SK-N-SH (cell line): ENCODE measurements around the gene METTL17. TPM values are rescaled to one million over a fixed set of nuclear protein-coding genes. Genes with fewer than 3 reads are reported as not detected.

Experiments
- CTCF ChIA-PET: fragments of 300-600, 350-600 bp; formaldehyde crosslinking; extraction: SDS; loops from one replicate; lab custom pipeline; 2021; lab: Yijun Ruan, JAX
- POLR2A ChIA-PET: fragments of 350-600 bp; sonication (Branson Sonifier 250); formaldehyde crosslinking; extraction: SDS; loops from one replicate; lab custom pipeline; 2020; ENCODE audit warnings: antibody characterized with exemption, inconsistent platforms; lab: Yijun Ruan, JAX
- DNase-seq: peaks from one replicate; pipeline ENCODE4 v3.0.0; 2012
- H2AFZ ChIP-seq: fragments of 200-600 bp; sonication (generic); 2 replicates; pipeline ENCODE4 v1.8.1; 2016; ENCODE audit warnings: antibody characterized with exemption, mild to moderate bottlenecking, low read depth
- H3F3A ChIP-seq: fragments of 200-600 bp; sonication (generic); replicated peaks from 2 replicates; pipeline ENCODE3; 2016; ENCODE audit warnings: antibody characterized with exemption, mild to moderate bottlenecking; ENCODE audit not compliant: insufficient read depth
- H3K27ac ChIP-seq, 2 experiments: fragments of 200-500 bp in 1 of 2; fragments of 200-600 bp in 1 of 2; sonication (Bioruptor generic) in 1 of 2; sonication (generic), shearing (Covaris generic) in 1 of 2; 2 replicates each; pipeline versions ENCODE4 v1.5.1 to v1.6.1; 2014 to 2016; ENCODE audit warnings: low read depth in 2 of 2, inconsistent platforms in 1 of 2, low read length in 1 of 2, mild to moderate bottlenecking in 1 of 2, mixed read lengths in 1 of 2
- H3K27me3 ChIP-seq: fragments of 200-600 bp; sonication (generic), shearing (Covaris generic); 2 replicates; pipeline ENCODE4 v1.6.1; 2016; ENCODE audit warnings: mixed run types; ENCODE audit not compliant: insufficient read depth
- H3K36me3 ChIP-seq, 2 experiments: fragments of 200-500 bp in 1 of 2; fragments of 200-600 bp in 1 of 2; sonication (Bioruptor generic) in 1 of 2; sonication (generic) in 1 of 2; replicated peaks in 1 of 2; 2 replicates each; pipeline versions ENCODE3 to v1.5.1; 2014 to 2016; ENCODE audit warnings: low read length in 1 of 2, mild to moderate bottlenecking in 1 of 2; ENCODE audit not compliant: insufficient read depth in 2 of 2, control insufficient read depth in 1 of 2
- H3K4me1 ChIP-seq, 2 experiments: fragments of 200-500 bp in 1 of 2; fragments of 200-600 bp in 1 of 2; sonication (Bioruptor generic) in 1 of 2; sonication (generic), shearing (Covaris generic) in 1 of 2; 2 replicates each; pipeline versions ENCODE4 v1.5.1 to v1.6.1; 2014 to 2016; ENCODE audit warnings: low read depth in 1 of 2, low read length in 1 of 2, mixed run types in 1 of 2; ENCODE audit not compliant: insufficient read depth in 2 of 2, control insufficient read depth in 1 of 2
- H3K4me2 ChIP-seq: fragments of 200-600 bp; sonication (generic), shearing (Covaris generic); 2 replicates; pipeline ENCODE4 v1.6.1; 2017; ENCODE audit warnings: mixed run types
- H3K4me3 ChIP-seq, 2 experiments: fragments of 200-500 bp in 1 of 2; fragments of 200-600 bp in 1 of 2; sonication (Bioruptor generic) in 1 of 2; sonication (generic), shearing (Covaris generic) in 1 of 2; 2 replicates each; pipeline versions ENCODE4 v1.5.1 to v1.8.1; 2014 to 2016; ENCODE audit warnings: low read depth in 2 of 2, inconsistent platforms in 1 of 2, low read length in 1 of 2, mild to moderate bottlenecking in 1 of 2, mixed read lengths in 1 of 2, moderate library complexity in 1 of 2
- H3K79me2 ChIP-seq: fragments of 200-600 bp; sonication (generic); 2 replicates; pipeline ENCODE4 v1.8.1; 2017; ENCODE audit warnings: mild to moderate bottlenecking; ENCODE audit not compliant: insufficient read depth
- H3K9ac ChIP-seq: fragments of 200-600 bp; sonication (generic); 2 replicates; pipeline ENCODE4 v1.6.1; 2017; ENCODE audit warnings: mixed run types
- H3K9me2 ChIP-seq: fragments of 200-600 bp; sonication (generic); 2 replicates; pipeline ENCODE4 v1.6.1; 2017; ENCODE audit warnings: mixed run types
- H3K9me3 ChIP-seq: fragments of 200-600 bp; sonication (generic); 2 replicates; pipeline ENCODE4 v1.6.1; 2017; ENCODE audit warnings: mixed run types, mild to moderate bottlenecking, moderate library complexity
- H4K20me1 ChIP-seq: fragments of 200-600 bp; sonication (generic); 2 replicates; pipeline ENCODE4 v1.6.1; 2017; ENCODE audit warnings: mild to moderate bottlenecking, mixed run types; ENCODE audit not compliant: insufficient read depth
- CHD2 ChIP-seq: fragments of 150-350 bp; IDR thresholded peaks from 2 replicates; pipeline ENCODE4 v1.6.1; 2018; ENCODE audit warnings: low read length; ENCODE audit not compliant: partially characterized antibody
- ELF1 ChIP-seq: IDR thresholded peaks from 2 replicates; pipeline ENCODE4 v1.4.0; 2012
- EP300 ChIP-seq, 2 experiments: IDR thresholded peaks; 2 replicates each; pipeline versions ENCODE4 v1.4.0 to v1.6.1; 2012; ENCODE audit warnings: borderline replicate concordance in 1 of 2, low read depth in 1 of 2, low read length in 1 of 2
- FOSL2 ChIP-seq: IDR thresholded peaks from 2 replicates; pipeline ENCODE4 v1.4.0; 2012; ENCODE audit warnings: low read depth, mild to moderate bottlenecking, moderate library complexity, borderline replicate concordance
- FOXJ3 ChIP-seq: sonication (generic); formaldehyde crosslinking; IDR thresholded peaks from 2 replicates; pipeline ENCODE4 v1.5.1; 2020; ENCODE audit warnings: mild to moderate bottlenecking, missing genetic modification reagents
- FOXM1 ChIP-seq: IDR thresholded peaks from 2 replicates; pipeline ENCODE4 v1.4.0; 2012; ENCODE audit warnings: low read depth, mild to moderate bottlenecking
- GABPA ChIP-seq: IDR thresholded peaks from 2 replicates; pipeline ENCODE4 v1.4.0; 2012; ENCODE audit warnings: low read depth, mild to moderate bottlenecking
- MEF2A ChIP-seq: IDR thresholded peaks from 2 replicates; pipeline ENCODE4 v1.4.0; 2012; ENCODE audit warnings: low read depth, borderline replicate concordance
- MXI1 ChIP-seq: IDR thresholded peaks from 2 replicates; pipeline ENCODE4 v1.6.1; 2012; ENCODE audit warnings: mild to moderate bottlenecking, low read depth, low read length, improper control_type of control experiment
- NFIC ChIP-seq: IDR thresholded peaks from 2 replicates; pipeline ENCODE4 v1.4.0; 2012; ENCODE audit warnings: borderline replicate concordance
- POLR2AphosphoS5 ChIP-seq: IDR thresholded peaks from 2 replicates; pipeline ENCODE4 v1.6.1; 2012; ENCODE audit warnings: low read depth, low read length
- RCOR1 ChIP-seq: fragments of 150-350 bp; IDR thresholded peaks from 2 replicates; pipeline ENCODE4 v1.6.1; 2017; ENCODE audit warnings: antibody characterized with exemption, low read length
- RFX5 ChIP-seq: IDR thresholded peaks from 2 replicates; pipeline ENCODE4 v1.6.1; 2012; ENCODE audit warnings: mild to moderate bottlenecking, improper control_type of control experiment, low read length
- WGBS: methylation state at CpG from one replicate; pipeline ENCODE4 v1.1.6; 2017; ENCODE audit warnings: low lambda C conversion rate; 5-methylcytosine and 5-hydroxymethylcytosine counted together
- polyA plus RNA-seq, 3 experiments: library from polyadenylated mRNA; depleted of rRNA; stranded (reverse); fragments of >200 nt; gene quantifications; 2 replicates each; pipeline ENCODE4 v1.2.3, GENCODE V29; 2012
- TF ChIP-seq, protein P1 (sequence below): fragments of 200-600 bp; sonication (generic); IDR thresholded peaks from 2 replicates; pipeline ENCODE4 v1.6.1; 2017; ENCODE audit warnings: antibody characterized with exemption, mild to moderate bottlenecking, moderate library complexity
- TF ChIP-seq, protein P2 (sequence below): IDR thresholded peaks from 2 replicates; pipeline ENCODE4; 2012
- TF ChIP-seq, protein P3 (sequence below): fragments of 150-350 bp; IDR thresholded peaks from 2 replicates; pipeline ENCODE4 v1.6.1; 2017; ENCODE audit warnings: antibody characterized with exemption, low read length, low read depth, borderline replicate concordance
- TF ChIP-seq, protein P4 (sequence below): IDR thresholded peaks from 2 replicates; pipeline ENCODE4 v1.4.0; 2012; ENCODE audit warnings: low read depth
- TF ChIP-seq, protein P5 (sequence below): IDR thresholded peaks from 2 replicates; pipeline ENCODE4 v1.6.1; 2012; ENCODE audit warnings: mild to moderate bottlenecking, low read depth, low read length, moderate library complexity

The METTL17 gene
- polyA plus RNA-seq, 1 of the 3 experiments (the other 2 are of a cell fraction): 104 TPM

DNA sequence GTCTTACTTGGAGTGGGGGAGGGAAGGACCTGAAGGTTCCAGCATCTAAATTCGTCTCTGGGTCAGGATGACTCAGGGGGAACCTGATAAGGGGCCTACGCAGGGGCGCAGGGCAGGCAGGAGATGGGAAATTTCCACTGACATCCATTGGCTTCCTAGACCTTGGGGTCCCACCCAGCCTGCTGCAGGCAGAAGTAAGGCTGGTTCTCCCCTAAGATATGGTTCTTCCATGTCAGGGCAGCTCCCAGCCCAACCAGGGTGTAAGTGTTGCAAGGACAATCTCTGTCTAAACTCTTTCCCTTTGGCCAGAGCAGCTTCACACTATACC lies 37.2 kb downstream of the METTL17 start:
- no peak overlapping the region for H3K27ac ChIP-seq
- DNase-seq: no peak
- POLR2A ChIA-PET: no interaction called here
- H3K9ac ChIP-seq: no peak overlapping the region
- no peaks in the 10 kb centered on the region for H3K79me2 ChIP-seq
- H3K36me3 ChIP-seq: no peaks in the 10 kb centered on the region
- H3K4me2 ChIP-seq: no peak overlapping the region
- no peaks in the 10 kb centered on the region for H3K9me3 ChIP-seq
- no peaks in the 10 kb centered on the region for H3F3A ChIP-seq
- peaks cover 0 to 10% of the 10 kb centered on the region in 2 experiments; a peak in 1 of 4 replicates for H3K4me1 ChIP-seq
- CTCF ChIA-PET: interaction anchor here (1.1 to 4.9 kb wide), 6 partner anchors 12 to 487 kb away, joined by 4 to 43 read pairs (median 6); no protein-coding TSS in a partner anchor
- no peaks in the 10 kb centered on the region for H3K9me2 ChIP-seq
- no peak for TF ChIP-seq EP300 (IDR thresholded peaks at IDR 0.05; ENCODE audit: borderline replicate concordance in 1 of 2, low read depth in 1 of 2, low read length in 1 of 2)
- no peak for TF ChIP-seq CHD2
- no peak for TF ChIP-seq RFX5
- TF ChIP-seq, protein P1, sequence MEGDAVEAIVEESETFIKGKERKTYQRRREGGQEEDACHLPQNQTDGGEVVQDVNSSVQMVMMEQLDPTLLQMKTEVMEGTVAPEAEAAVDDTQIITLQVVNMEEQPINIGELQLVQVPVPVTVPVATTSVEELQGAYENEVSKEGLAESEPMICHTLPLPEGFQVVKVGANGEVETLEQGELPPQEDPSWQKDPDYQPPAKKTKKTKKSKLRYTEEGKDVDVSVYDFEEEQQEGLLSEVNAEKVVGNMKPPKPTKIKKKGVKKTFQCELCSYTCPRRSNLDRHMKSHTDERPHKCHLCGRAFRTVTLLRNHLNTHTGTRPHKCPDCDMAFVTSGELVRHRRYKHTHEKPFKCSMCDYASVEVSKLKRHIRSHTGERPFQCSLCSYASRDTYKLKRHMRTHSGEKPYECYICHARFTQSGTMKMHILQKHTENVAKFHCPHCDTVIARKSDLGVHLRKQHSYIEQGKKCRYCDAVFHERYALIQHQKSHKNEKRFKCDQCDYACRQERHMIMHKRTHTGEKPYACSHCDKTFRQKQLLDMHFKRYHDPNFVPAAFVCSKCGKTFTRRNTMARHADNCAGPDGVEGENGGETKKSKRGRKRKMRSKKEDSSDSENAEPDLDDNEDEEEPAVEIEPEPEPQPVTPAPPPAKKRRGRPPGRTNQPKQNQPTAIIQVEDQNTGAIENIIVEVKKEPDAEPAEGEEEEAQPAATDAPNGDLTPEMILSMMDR: no peak
- TF ChIP-seq POLR2AphosphoS5: no peak
- no peak for TF ChIP-seq RCOR1
- no peak for TF ChIP-seq FOXJ3 (CRISPR knock-in tag)
- no peak for TF ChIP-seq FOSL2
- TF ChIP-seq, protein P2, sequence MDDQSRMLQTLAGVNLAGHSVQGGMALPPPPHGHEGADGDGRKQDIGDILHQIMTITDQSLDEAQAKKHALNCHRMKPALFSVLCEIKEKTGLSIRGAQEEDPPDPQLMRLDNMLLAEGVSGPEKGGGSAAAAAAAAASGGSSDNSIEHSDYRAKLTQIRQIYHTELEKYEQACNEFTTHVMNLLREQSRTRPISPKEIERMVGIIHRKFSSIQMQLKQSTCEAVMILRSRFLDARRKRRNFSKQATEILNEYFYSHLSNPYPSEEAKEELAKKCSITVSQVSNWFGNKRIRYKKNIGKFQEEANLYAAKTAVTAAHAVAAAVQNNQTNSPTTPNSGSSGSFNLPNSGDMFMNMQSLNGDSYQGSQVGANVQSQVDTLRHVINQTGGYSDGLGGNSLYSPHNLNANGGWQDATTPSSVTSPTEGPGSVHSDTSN: no peak
- no peak for TF ChIP-seq NFIC
- TF ChIP-seq, protein P3, sequence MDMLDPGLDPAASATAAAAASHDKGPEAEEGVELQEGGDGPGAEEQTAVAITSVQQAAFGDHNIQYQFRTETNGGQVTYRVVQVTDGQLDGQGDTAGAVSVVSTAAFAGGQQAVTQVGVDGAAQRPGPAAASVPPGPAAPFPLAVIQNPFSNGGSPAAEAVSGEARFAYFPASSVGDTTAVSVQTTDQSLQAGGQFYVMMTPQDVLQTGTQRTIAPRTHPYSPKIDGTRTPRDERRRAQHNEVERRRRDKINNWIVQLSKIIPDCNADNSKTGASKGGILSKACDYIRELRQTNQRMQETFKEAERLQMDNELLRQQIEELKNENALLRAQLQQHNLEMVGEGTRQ: no peak
- TF ChIP-seq ELF1: no peak
- no peak for TF ChIP-seq GABPA
- no peak for TF ChIP-seq MXI1
- H3K27me3 ChIP-seq: peaks cover 24% of the 10 kb centered on the region; the same call in 1 of the 2 replicates
- no peaks in the 10 kb centered on the region for H4K20me1 ChIP-seq
- no peak overlapping the region for H3K4me3 ChIP-seq
- WGBS: 61% methylated on average over 3 of the region's 3 CpGs
- no peak overlapping the region for H2AFZ ChIP-seq

DNA sequence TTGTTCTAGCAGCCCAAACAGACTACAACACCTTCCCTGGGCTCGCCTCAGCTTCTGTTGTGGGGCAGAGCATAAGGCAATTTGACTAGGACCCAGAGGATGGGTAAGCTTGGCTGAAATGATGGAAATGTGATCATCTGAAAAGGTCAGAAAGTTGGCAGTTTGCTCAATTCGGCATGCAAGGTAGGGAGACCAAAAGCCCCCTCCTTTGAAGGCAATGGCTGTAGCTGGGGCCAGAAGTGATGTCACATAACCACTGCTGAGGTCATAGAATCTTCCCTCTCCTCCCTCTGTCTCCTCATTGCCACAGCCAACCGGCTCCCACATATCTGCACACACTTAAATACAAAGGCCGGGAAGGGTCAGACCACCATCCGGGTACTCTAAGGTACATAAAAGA lies 40.1 kb downstream of the METTL17 start, which contains the start of gene TPPP2:
Gene TPPP2 (plus strand): TSS at position 301 of the 400 bp plus-strand sequence. CDS start 365 bp downstream, outside the sequence.
- H3F3A ChIP-seq: no peaks in the 10 kb centered on the region
- no peak within 1 kb of the TSS for H3K27ac ChIP-seq
- no peak within 1 kb of the TSS for H3K4me3 ChIP-seq
- peaks cover 42% of the 10 kb centered on the region; the same call in 1 of the 2 replicates for H3K27me3 ChIP-seq
- H3K9ac ChIP-seq: no peak within 1 kb of the TSS
- no peaks in the 10 kb centered on the region for H3K9me2 ChIP-seq
- no peak for DNase-seq
- H3K4me2 ChIP-seq: no peak within 1 kb of the TSS
- no peaks in the 10 kb centered on the region for H3K36me3 ChIP-seq
- ChIA-PET POLR2A (no interaction called here), CTCF (interaction anchor here (0.7 to 4.9 kb wide), 6 partner anchors 10 to 63 kb away, joined by 3 to 43 read pairs (median 4); no protein-coding TSS in a partner anchor)
- no peaks in the 10 kb centered on the region for H3K79me2 ChIP-seq
- WGBS: 70% methylated on average over 5 of the region's 5 CpGs
- H3K9me3 ChIP-seq: no peaks in the 10 kb centered on the region
- no peak within 1 kb of the TSS for H2AFZ ChIP-seq
- no peaks in the 10 kb centered on the region for H4K20me1 ChIP-seq
- H3K4me1 ChIP-seq: peaks cover 0 to 3% of the 10 kb centered on the region in 2 experiments; a peak in 1 of 4 replicates
- TF ChIP-seq, protein P3: no peak
- TF ChIP-seq MXI1 (no peak), FOXM1 (no peak), MEF2A (no peak)
- TF ChIP-seq, protein P2: no peak
- TF ChIP-seq, protein P4, sequence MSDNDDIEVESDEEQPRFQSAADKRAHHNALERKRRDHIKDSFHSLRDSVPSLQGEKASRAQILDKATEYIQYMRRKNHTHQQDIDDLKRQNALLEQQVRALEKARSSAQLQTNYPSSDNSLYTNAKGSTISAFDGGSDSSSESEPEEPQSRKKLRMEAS: no peak
- TF ChIP-seq, protein P5, sequence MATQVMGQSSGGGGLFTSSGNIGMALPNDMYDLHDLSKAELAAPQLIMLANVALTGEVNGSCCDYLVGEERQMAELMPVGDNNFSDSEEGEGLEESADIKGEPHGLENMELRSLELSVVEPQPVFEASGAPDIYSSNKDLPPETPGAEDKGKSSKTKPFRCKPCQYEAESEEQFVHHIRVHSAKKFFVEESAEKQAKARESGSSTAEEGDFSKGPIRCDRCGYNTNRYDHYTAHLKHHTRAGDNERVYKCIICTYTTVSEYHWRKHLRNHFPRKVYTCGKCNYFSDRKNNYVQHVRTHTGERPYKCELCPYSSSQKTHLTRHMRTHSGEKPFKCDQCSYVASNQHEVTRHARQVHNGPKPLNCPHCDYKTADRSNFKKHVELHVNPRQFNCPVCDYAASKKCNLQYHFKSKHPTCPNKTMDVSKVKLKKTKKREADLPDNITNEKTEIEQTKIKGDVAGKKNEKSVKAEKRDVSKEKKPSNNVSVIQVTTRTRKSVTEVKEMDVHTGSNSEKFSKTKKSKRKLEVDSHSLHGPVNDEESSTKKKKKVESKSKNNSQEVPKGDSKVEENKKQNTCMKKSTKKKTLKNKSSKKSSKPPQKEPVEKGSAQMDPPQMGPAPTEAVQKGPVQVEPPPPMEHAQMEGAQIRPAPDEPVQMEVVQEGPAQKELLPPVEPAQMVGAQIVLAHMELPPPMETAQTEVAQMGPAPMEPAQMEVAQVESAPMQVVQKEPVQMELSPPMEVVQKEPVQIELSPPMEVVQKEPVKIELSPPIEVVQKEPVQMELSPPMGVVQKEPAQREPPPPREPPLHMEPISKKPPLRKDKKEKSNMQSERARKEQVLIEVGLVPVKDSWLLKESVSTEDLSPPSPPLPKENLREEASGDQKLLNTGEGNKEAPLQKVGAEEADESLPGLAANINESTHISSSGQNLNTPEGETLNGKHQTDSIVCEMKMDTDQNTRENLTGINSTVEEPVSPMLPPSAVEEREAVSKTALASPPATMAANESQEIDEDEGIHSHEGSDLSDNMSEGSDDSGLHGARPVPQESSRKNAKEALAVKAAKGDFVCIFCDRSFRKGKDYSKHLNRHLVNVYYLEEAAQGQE: no peak
